CMK (cell line): Measurements from ENCODE around the gene DSPP.
"Not testable (repeated sequence)": the region's sequence is repeated elsewhere in the genome, so short reads cannot be mapped to it uniquely, and the experiment has no call there.

Source experiments
- DNase-seq: peaks from one replicate; pipeline ENCODE4 v3.0.0-alpha.2; 2010; ENCODE audit warnings: low read depth

Gene DSPP

DNA sequence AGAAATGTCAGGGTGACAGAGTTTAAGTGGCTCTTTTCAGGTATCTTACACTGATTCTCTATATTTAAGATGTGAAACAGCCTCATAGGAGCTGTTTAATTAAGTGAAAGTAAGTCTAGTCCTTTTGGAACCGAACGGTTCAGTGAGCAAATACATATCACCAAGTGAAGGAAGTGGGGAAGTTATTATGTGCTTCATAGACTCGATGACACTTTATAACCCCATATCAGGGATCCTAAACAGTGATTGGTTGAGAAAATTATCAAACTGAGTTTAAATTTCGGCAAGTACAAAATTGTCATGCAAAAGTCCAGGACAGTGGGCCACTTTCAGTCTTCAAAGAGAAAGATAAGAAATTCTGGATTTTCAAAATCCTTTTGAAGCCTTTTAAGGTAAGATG is at the start of gene DSPP:
TSS of gene DSPP (plus strand) at position 301 of the 400 bp plus-strand sequence. CDS start 2,380 bp downstream, outside the sequence.
- DNase-seq: no peak

DNA sequence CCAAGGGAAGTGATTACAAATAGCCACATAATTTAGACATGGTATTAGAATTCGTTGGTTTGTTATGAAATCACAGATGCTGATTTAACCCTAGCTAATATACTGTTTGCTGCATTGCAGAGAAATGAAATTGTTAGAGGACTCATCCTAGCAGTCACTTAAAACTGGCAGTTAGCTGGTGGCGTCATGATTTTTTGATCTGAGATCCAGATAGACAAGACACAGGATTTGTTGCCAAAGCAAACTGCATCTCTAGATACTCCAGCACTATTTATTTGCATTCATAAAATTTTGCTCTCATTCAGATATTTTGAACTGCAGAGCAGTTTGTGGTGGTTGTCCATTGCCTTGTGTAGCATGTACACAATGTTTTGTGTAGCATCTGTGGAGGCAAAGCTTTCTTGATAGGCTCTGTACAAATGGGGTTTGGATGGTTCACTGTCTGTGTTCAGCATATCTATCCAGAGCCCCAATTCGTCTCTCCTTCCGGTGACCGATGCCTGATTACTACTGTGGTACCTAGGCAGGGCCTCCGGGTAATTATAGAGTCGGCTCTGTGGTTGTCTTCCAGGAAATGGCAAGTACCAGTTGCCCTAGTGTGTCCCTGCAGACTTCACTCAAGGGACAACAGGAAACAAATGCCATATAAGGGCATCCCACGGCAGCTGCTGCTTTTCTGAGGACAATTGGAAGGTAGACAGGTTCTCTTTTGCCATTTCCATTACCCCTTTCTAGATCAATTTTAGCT is 49.1 kb upstream of the DSPP start:
- DNase-seq: peak; percentile 12

DNA sequence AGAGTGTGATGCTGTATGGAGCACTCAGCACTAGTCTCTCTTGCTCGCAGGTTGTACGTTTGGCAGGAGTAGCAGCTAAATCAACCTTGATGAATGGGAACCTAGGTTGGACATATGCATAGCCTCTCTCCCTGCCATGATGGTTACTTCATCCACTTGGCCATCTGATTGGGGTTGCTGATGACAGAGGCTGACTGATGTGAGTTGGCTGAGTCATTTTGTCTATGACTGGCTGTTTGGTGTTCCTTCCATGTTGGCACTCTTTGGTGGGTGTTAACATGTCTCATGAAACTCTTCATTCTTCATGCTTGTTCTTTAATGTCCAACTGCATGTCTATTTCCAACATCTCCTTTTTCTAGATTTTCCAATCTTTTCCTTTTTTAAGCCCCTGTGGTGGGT is 47.5 kb upstream of the DSPP start:
- DNase-seq: no peak

DNA sequence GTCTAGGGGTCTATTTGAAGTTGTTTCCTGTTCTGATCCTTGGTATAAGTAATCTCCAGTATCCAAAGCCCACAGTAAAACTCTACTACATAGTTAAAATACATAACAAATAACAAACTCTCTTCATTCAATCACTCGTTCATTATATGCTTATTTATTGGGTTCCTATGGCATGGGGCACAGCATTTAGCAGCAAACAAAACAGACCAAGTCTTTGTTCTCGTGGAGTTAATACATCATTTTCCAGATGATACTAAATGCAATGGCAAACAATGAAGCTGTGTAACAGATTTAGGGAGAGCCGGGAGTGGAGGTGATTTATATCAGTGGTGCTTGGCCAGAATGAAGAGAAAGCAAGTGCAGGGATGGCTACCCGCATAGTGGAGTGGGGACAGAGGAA is 42.6 kb upstream of the DSPP start:
- no peak for DNase-seq

DNA sequence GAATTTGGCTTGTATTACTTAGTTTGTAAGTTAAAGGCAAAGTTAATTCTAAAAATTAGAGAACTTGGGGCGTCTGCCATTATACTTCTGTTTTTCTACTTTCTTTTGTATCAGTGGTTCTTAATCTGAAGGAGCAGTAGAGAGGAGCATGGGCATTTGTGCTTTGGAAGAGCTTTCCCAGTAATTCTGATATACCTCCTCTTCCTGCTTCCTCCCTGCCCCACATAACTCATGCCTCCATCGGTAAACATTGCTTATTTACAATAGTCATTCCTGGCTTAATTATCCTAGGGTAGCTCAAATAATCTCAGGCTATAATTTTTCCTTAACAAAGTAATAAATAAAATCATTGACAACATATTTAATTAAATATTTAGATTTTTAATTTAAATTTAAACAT is 42.1 kb upstream of the DSPP start:
- no peak for DNase-seq

DNA sequence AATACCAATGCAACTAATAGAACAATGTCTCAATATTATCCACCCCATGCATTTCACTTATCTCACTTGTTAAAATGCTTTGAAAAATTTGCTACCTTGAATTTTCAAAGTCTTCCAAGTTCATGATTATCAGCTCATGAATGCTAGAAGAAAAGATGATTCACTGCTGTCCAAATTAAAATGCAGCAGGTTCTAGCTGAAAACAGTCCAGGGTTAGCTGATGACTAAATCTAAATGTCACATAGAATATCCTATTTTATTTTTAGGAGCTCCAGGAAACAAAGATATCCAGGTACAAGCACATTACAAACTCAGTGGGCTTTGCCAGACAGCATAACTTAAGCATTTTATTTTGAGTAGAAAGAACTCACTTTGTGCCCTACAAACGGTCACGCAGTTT is 41.1 kb upstream of the DSPP start:
- DNase-seq: no peak

DNA sequence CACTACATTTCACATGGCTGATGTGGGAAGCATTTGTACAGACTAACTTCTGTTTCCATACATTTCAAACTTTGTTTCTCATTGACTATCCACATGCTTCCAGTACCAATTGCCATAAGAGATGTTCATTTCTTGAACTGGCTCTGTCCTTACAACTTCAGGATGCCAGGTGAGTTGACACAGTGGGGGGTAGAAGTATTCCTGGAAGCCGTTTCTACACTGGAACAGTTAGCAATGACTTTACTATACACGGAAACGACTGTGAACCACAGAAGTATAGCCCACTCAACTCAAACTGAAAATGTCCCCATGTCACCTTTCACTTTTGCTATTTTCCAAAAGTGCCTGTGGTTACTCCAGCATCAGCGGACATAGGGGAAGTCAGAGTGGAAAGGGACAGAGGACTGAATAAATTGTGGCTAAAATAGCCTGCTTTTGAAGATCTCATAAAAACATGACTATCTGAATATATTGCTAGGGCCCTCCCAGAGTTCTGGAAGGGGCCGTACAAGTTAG is 38.0 kb upstream of the DSPP start:
- no peak for DNase-seq

DNA sequence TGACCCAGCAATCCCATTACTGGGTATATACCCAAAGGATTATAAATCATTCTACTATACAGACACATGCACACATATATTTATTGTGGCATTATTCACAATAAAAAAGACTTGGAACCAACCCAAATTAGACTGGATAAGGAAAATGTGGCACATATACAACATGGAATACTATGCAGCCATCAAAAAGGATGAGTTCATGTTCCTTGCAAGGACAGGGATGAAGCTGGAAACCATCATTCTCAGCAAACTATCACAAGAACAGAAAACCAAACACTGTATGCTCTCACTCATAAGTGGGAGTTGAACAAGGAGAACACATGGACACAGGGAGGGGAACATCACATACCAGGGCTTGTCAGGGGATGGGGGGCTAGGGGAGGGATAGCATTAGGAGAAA is 34.0 kb upstream of the DSPP start:
- not testable (repeated sequence) for DNase-seq

DNA sequence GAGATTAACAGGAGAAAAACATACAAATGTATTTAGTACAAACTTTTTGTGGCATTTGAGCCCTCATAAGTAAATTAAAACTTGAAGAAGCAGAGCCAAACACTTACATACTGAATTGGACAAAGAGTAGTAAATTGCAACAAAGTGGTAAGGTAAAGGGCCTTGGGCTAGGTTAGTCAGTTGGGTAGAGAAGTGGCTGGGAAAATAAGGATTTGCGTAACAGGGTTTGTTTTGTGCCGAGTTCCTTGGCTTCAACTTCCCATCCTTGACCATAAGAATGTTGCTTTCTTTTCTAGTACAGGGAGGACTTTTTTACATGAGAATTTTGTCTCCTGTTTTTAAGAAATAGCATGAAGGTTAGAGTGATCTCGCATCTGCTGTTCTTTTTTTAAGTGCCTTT is 33.3 kb upstream of the DSPP start:
- DNase-seq: no peak

DNA sequence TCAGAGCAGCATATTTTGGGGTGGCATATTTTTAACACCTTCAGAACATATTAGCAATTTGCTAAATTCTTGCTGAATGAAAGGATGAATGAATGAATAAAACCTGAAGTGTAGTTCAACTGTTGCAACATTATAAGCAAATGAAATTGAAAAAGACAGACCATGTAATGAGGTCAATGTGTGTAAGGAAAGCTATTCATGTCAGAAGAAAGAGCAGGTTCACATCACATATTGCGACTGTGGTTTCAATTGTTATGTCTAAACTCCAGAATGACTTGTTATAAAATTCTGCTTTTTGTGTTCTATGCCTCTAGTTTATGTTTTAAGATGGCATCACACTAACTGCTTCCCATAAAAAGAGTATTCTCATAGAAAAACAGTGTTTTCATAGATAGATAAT is 32.9 kb upstream of the DSPP start:
- no peak for DNase-seq

DNA sequence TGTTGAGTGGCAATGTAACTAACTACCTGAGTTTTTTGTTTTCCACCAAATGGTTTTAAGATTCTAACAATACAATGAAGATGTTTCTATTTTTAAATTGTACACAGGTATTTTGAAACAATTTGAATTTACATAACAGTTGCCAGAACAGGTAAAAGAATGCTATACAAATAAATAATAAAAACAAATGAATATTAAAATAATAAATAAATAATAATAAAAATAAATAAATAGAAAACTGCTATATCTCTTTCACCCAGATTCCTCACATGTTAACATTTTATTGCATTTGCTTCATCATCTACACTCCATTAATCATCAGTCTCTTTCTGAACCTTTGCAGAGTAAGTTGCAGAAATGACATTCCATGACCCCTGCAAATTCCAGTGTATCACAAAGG is 32.3 kb upstream of the DSPP start:
- DNase-seq: no peak

DNA sequence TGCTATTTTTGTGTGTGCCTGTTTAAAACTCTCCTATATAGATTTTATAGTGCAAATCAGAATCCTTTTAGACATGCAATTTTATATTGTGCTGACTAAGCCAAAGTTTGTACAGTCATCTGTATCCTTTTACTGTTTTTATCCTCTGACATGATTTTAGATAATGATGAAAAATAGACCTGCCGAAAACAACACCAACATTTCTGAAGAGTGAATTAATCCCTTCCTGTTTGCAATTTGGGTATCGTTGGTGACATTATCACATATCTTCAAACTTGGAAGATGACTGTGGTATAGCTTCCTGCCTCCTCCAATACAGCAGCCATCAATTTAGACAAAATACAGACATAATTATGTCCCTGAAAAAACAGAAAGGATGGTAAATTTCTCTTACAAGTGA is 28.9 kb upstream of the DSPP start:
- no peak for DNase-seq

DNA sequence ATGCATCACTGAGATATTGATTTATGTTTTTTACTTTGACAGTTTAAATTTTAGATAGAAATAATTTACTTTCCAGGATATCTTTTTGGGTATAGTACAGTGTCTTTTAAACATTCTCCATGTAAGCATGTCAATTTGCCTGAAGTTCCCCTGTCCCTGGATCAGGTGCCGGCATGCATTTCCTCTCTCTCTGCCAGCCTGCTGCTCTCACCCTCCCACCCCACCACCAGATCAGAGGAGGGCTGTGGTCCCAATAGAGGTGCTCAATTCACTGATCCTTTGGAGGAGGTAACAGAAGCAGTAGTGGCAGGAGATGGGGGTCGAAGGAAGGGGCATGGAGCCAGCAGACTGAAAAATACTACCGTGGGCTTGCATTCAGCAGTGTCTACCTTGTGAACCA is 28.3 kb upstream of the DSPP start:
- DNase-seq: no peak

DNA sequence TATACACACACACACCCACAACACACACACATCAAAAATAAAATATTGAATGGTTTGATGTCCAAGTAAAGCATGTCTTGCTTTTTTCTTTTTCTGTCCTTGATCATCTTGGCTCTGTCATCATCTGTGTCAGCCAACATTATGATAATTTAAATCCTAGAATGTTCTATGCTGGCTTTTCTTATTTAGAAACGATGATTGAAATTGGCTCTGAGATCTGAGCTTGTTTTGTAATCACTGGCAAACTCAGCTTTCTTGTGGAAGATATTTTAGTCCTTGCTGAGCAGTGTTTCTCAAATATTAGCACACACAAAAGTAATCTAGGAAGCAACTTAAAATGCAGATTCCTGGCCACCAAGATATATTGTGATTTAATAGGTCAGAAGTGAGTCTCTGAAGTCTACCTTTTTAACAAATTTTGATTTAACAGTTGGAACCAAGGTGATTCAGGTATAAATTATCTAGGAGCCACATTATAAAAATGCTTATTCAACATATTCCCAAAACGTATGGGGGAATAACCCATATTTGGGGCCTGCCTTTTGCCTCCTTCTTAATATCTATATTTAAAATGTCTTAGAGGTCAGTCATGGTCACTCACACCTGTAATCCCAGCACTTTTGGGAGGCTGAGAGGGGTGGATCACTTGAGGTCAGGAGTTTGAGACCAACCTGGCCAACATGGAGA is 24.0 kb upstream of the DSPP start:
- no peak for DNase-seq

DNA sequence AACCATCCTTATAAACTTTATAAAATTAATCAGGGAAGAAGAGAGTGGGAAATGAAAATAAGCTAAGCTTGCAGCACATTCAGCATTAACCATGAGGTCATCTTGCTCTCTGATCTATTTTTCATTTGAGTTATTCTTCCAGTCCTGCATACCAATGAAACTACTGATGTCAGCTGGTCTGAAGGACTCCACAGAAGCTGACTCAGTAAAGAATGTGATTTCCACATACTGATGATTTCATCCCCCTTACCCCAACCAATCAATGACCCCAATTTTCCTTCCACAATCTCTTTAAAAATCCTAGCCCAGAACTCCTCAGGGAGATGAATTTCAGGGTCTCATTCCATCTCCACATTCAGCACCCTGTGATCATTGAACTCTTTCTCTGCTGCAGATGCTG is 18.8 kb upstream of the DSPP start:
- DNase-seq: no peak

DNA sequence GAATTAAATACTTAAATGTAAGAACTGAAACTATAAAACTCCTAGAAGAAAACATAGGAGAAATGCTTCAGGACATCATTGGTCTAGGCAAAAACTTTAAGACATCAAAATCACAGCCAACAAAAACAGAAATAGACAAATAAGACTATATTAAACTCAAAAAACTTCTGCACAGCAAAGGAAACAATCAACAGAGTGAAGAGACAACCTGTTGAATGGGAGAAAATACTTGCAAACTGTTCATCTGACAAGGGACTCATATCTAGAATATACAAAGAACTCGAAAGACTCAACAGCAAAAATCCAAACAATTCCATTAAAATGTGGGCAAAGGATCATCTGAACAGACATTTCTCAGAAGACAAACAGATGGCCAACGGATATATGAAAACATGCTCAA is 16.2 kb upstream of the DSPP start:
- DNase-seq: no peak

DNA sequence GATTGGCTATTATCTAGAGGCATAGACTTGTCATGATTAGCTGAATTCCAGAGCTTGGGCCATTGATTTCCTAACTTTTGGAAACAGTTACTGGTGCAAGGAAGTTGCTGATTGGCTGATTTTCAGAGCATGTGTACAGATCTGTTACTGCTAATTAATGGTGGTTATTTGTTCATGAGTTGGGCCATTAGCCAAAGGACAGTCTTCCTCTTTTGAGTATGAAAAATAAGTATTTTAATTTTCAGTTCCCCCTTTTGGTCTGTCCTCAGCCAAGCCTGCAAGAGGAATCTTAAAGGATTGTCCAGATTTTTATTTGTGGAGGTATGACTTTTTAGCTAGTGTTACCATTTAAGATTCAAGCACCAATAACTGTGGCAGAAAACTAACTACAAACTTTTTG is 7.0 kb upstream of the DSPP start:
- no peak for DNase-seq

DNA sequence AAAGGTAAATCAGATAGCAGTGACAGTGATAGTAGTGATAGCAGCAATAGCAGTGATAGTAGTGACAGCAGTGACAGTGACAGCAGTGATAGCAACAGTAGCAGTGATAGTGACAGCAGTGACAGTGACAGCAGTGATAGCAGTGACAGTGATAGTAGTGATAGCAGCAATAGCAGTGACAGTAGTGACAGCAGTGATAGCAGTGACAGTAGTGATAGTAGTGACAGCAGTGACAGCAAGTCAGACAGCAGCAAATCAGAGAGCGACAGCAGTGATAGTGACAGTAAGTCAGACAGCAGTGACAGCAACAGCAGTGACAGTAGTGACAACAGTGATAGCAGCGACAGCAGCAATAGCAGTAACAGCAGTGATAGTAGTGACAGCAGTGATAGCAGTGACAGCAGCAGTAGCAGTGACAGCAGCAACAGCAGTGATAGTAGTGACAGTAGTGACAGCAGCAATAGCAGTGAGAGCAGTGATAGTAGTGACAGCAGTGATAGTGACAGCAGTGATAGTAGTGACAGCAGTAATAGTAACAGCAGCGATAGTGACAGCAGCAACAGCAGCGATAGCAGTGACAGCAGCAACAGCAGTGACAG is 6.1 kb downstream of the DSPP start:
- no peak for DNase-seq

DNA sequence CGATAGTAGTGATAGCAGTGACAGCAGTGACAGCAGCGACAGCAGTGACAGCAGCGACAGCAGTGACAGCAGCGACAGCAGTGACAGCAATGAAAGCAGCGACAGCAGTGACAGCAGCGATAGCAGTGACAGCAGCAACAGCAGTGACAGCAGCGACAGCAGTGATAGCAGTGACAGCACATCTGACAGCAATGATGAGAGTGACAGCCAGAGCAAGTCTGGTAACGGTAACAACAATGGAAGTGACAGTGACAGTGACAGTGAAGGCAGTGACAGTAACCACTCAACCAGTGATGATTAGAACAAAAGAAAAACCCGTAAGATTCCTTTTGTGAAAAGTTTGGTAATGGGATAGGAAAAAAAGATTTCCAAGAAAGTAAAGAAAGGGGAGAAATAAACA is 7.9 kb downstream of the DSPP start:
- no peak for DNase-seq

DNA sequence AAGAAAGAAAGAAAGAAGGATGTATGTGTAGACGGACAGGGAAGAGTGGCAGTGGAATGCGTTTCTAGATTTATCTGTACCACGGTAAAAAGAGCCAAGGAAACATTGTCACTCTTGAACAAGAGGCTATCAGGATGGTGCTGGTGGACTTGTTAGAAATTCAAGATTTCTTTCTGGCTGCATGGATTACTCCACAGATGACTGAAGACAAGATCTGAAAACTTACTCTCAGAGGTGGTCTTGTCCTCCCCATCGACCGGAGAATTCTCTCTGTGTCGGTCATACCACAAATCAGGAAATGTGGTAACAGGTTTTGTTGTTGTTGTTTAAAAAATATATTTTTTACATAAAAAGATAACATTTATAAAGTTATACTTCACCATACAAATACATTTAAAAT is 11.8 kb downstream of the DSPP start:
- DNase-seq: no peak

DNA sequence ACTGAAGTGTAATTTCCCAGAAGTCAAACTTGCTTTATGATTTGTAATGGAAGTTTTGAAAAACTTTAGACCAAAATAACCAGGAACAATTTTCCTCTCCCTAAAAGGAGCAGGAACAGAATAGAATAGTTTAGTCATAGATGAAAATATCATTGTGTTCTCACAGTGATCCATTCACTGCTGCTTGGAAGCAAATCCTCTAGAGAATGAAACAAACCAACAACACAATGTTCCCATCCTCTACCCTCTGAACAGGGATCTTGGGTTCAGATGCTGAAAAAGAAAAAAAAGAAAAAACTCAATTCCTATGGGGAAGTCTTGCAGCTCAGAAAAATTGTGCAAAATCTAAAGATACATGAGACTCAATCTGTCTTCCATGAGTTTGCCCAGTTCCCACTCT is 12.2 kb downstream of the DSPP start:
- no peak for DNase-seq

DNA sequence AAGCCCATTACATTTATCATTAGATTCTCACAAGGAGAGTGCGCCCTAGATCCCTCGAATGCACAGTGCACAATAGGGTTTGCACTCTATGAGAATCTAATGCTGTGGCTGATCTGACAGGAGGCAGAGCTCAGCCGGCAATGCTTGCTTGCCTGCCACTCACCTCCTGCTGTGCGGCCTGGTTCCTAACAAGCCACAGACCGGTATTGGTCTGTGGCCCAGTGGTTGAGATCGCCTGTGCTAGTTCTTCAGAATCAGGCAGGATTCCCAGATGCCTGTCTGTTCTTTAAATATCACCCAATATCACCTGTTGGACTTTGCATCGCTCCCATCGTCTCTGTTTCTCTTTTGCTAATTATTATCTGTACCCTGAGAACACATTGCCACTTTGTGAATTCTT is 14.0 kb downstream of the DSPP start:
- DNase-seq: no peak

DNA sequence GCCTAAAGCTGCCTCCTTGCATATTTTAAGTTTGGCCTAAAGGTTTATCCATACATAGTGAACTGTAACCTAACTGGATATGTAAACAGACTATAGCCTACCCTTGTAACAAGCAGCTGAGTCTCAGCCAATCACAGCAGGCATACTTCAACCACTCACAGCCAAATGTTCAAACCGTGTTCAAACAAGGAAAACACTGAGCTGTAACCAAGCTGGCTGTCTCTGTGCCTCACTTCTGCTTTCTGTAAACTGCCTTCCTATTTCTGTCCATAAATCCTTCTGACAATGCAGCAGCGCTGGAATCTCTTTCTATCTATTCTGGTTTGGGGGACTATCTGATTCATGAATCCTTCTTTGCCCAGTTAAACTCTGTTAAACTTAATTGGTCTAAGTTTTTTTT is 16.4 kb downstream of the DSPP start:
- no peak for DNase-seq
